Fibroblast of skin of left quadriceps (primary cell): ENCODE data around the gene CCDC126.
"Not testable (repeated sequence)": the region's sequence is repeated elsewhere in the genome, so short reads cannot be mapped to it uniquely, and the experiment has no call there.

ENCODE experiments used
- DNase-seq, 2 experiments: peaks; one replicate each; pipeline ENCODE4 v3.0.0-alpha.2; 2013; ENCODE audit warnings: low read depth in 2 of 2

Gene CCDC126

GRCh38 chr7:23628370-23628769 is 31.2 kb downstream of the CCDC126 start:
- DNase-seq, result no peak

- DNase-seq, result no peak
Observed at GRCh38 chr7:23633417-23633816, 36.2 kb downstream of the CCDC126 start.

DNA sequence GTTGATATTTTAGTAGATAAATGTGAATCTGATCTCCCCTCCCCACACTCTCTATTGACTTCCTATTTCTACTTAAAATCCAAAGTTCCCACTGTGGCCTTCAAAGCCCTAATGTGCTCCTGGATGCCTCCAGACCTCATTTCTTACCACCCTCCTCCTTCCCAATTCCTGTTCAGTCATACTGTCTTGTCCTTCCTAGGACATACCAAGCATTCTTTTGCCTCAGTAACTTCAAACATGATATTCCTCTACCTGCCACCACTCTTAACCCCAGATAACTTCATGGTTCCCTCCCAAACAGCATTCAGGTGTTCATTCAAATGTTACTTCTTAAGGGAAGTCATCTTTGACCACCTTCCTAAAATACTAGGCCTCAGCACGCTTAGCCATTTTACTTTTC is 48.6 kb downstream of the CCDC126 start:
- no peak for DNase-seq

DNA sequence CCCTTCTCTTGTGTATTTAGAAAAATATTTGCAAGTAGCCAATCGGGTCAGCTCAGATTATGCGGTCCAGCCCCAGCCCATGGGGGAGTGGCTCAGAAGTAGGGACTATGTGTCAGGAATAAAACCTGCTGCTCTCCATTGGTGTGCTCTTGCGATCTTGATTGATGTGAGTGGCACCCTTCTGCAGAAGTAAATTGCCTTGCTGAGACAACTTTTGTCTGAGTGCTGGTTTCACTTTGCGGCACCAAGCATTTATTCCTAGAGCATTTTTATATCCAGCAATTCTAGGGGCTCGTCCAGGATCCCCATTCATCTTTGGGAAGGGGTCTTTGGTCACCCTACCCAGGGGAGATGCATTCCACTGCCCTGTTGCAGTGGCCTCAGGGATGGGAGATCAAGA is 56.8 kb downstream of the CCDC126 start:
- DNase-seq, result no peak

- no peak for DNase-seq
Observed at GRCh38 chr7:23654508-23654907, 57.3 kb downstream of the CCDC126 start.

- no peak for DNase-seq
Observed at GRCh38 chr7:23655433-23655832, 58.3 kb downstream of the CCDC126 start.

- DNase-seq, result no peak
Observed at GRCh38 chr7:23658831-23659427, 61.7 kb downstream of the CCDC126 start.

DNA sequence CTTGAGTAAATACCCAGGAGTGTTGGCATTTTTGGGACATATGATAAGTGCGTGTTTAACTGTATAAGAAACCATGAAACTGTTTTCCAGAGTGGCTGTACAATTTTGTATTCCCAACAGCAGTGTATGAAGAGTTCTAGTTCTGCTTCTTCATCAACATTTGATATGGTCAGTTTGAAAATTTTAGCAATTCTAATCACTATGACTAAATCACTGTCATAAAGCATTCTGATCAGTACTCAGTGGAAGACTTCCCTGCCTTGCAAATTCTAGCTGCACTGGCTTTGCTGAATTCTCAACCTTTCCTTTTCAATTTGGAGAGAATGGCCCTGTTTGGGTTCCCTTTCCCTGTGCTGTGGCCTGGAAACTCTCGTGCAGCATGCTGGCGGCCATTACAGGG is 64.2 kb downstream of the CCDC126 start:
- DNase-seq, result no peak

GRCh38 chr7:23662124-23662983 is 65.2 kb downstream of the CCDC126 start:
- no peak for DNase-seq

GRCh38 chr7:23662984-23663313 is 65.8 kb downstream of the CCDC126 start:
- no peak for DNase-seq

DNA sequence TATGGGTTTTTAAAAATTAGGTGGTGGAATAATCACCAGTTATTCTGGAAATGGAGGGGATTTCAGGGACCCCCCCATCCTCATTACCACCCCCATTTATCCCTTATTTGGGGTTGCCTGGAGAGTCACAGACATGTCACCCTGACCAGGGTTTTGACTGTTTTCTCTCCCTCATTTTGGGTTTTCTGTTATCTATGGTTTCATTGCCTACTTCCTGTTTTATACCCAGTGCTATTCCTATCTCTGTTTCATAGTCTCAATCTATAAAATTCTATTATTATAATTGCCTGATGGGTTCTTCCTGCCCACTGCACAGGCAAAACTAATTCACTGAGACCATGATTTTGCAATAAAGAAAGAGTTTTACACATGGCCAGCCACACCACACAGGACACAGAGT is 66.9 kb downstream of the CCDC126 start:
- DNase-seq, result no peak

GRCh38 chr7:23672033-23672432 is 74.9 kb downstream of the CCDC126 start:
- DNase-seq, result no peak

GRCh38 chr7:23679898-23680413 is 82.8 kb downstream of the CCDC126 start, which contains the start of gene FAM221A:
Gene FAM221A (plus strand): TSS chr7:23680199. CDS start chr7:23680219, 20 bp downstream.
- peak; percentile 22 to 30 for DNase-seq

DNA sequence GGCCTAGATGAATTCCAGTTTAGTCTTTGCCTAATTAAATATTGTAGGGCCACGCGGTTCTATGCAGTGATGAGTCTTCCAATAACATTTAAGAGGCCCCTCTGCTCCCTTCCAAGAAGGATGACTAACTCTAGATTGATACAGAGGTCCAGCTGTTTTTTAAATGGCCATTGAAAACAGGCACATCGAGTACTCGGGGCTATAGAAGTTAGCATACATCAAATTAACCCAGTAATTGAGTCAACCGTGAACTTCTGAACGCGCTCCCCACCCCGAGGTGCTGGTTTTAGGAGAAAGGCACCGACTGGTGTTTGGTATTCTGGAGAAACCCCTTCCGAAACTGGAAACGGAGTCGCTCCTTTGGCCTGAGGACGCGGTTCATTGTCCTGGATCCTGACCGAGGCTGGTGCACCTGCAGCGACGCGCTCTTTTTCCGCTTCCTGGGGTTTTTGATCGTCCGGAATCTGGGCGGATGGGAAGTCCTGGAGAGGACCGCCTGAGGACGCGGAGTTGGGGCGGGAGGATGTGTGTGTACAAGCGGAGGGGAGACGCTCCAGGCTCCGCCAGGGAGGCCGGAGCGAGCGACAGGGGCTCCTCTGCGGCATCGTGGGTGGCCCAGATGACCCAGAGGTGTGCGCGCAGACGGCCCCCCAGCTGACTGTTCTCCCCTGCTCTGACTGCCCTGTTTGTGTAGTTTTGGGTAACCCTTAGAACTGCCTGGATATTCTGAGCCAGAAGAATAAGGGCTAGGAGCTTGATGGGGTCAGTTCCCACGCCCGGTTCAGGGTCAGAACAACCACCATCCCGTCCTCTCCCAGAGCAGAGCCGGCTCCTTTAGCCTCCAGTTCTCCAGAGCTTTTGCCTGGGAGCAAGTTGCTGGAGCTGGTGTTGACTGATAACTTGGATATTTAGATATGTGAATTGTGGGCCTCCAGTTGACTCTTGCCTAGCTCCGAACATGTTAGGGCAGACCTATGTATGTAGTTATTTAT is 83.5 kb downstream of the CCDC126 start:
- no peak for DNase-seq

- not testable (repeated sequence) for DNase-seq
Observed at GRCh38 chr7:23684041-23684440, 86.9 kb downstream of the CCDC126 start.

DNA sequence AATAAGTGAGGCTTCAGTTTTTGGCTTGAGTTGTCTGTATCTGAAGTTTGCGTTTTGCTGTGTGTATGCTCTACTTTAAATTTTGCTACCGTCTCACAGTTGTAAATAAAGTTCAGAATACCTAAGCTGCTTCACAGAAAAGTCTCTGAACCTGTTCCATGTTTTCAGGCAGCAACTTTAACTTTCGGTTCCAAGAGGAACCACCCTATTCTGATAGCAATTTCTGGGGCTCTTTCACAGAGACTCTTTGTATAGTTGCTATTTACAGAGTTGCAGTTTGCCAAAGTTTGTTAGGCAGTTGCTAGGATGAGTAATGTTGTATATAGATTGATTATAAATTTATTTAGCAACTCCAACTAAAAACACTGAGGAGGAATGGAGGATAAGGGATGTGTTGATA is 88.5 kb downstream of the CCDC126 start:
- no peak for DNase-seq

DNA sequence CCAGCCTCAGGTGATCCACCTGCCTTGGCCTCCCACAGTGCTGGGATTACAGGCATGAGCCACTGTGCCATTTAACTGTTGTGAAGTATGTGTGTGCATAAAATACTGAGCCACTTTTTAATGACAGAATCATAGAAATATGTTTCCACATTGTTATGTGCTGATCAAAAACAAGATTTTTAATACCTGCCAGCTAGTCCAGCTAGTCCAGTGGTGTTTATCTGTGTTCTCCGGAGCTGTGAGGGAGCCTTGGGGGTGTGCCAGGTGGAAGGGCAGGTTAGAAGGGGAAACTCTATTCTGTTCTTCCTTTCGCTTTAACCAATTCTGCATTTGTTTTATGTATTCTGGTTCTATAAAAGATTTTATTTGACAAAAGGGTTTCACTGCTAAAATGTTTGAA is 89.8 kb downstream of the CCDC126 start:
- DNase-seq, result no peak

DNA sequence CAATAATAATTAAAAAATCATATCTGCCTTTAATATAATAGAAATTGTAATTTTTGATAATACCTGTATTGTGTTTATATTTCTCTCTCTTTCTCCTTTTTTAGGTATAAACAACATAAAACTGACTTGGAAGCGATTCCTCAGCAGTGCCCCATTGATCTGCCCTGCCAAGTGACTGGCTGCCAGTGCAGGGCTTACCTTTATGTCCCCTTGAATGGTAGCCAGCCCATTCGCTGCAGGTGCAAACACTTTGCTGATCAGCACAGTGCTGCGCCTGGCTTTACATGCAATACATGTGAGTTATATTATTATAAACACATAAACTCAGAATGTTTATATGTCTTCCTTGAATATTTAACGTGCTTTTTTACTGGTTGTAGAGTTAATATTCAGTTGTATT is 92.0 kb downstream of the CCDC126 start:
- no peak for DNase-seq

GRCh38 chr7:23691320-23691719 is 94.1 kb downstream of the CCDC126 start:
- no peak for DNase-seq

DNA sequence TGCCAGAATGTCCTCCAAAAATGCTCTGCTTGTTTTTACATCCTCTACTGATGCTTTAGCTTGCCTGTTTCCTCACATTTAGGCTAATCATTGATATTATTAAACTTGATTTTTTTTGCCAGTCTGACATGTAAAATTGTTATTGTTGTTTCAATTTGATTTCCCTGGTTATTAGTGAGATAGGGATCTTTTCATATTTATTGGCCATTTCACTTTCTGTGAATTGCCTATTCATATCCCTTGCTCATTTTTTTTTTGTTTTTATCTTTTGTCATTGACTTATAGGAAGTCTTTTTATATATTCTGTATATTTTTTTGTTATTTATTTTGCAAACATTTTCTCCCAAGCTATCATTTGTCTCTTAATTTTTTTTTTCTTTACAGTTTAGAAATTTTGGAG is 96.0 kb downstream of the CCDC126 start:
- no peak for DNase-seq
